GM21576 (cell line): ENCODE measurements around the gene KIF26B.

Experiments
- ATAC-seq: cut with Tn5 transposase; IDR thresholded peaks from one replicate; pipeline ENCODE4 v1.9.1; 2021; ENCODE audit warnings: mild to moderate bottlenecking, moderate library complexity; ENCODE audit not compliant: unreplicated experiment

KIF26B gene

DNA sequence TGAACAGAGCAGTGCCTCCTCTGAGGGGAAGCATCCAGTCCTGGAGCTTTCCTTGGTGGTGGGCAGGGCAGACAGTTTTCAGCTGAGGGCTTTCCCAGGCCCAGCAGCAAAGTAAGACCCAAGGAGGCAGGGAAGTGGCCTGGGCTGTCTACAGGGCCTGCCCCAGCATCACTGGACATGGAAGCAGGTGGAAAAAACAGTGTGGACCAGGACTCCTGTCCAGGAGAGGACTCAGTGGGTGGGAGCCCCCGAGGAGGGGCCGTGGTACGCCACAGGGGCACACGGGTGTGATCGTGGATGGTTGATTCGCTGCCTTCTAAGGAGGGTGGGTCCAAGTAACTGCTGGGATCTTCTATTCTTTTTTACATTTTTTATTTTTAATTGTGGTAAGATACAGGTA lies 387.6 kb downstream of the KIF26B start:
- ATAC-seq = no peak

DNA sequence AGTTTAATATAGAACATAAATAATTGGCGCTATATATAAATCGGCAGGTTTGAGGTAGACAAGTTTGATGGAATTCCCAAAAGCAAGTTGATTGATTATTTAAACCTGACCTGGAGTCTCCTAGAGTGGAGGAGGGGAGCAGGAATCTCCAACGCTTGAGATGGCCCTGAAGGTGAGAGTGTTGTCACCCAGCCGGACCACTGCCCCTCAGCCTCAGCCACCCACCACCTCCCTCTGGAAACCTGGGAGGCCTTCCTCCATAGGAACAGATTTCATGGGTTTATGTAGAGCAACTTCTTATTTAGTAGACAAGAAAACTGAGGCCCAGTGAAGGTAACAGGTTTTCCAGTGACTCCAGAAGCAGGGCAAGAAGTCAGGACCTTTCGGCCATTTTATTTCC lies 389.5 kb downstream of the KIF26B start:
- ATAC-seq = no peak

DNA sequence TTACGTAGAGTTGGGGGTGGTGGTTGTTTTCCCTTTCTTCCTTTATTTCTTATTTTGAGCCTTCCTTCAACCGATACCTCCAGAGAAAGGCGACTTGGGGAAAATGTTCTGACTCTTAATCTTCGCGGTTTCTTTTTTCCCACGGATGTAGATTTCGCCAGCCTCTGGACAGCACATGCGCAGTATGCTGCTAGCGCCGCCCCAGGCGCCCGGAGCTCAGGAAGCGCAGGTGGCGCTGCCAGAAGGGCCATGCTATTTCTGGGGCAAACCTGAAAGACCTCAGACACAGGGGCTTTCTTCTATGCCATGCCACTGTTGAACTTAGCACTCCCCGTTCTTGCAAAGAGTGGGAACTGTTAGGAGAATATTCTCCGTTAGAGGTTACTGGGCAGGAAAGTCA lies 392.1 kb downstream of the KIF26B start:
- no peak for ATAC-seq

DNA sequence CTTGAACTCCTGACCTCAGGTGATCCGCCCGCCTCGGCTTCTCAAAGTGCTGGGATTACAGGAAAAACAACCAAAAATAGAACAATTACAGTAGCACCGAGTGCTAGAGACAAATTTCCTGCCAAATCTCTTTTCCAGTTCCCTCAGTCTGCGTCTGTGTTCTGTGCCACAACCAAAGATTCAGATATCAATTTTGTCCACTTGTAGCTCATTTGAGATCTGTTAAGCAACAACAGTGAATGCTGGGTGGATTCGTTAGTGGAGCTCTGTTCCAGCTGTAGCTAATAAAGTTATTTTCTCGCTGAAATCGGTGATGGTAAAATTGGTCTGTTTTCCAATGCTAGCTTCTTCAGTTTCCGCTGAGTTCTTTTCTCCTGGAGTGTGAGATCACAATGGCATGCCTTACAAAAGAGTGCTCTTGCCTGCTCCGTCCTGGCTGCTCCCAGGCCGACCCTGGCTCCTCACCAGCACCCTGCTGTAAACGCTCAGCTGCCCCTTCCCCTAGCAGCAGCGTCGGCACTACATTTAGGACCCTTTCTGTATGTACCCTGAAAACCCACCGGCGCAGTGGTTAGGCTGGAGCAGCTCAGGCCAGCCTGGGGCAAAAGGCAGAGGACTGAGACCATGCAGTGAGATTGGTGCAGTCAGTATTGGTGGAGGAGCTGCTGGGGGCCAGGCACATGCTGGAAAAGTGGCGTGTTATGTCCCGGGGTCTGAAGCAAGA lies 395.4 kb downstream of the KIF26B start:
- no peak for ATAC-seq

DNA sequence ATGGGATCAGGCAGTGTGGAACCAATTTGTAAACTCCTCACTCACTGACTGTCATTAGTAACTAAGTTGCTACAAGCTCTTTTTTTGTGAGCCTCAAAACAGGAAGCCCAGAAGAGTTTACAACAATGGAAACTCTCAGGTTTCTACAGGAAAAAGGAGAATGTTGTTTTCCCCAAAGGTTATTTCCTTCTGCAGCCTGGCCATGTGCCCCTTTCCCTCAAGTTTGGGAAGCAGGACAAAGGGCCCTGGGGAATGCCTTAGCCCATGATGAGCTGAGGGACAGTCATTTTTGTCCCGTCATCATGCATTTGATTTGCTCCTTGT lies 395.9 kb downstream of the KIF26B start:
- ATAC-seq = no peak

DNA sequence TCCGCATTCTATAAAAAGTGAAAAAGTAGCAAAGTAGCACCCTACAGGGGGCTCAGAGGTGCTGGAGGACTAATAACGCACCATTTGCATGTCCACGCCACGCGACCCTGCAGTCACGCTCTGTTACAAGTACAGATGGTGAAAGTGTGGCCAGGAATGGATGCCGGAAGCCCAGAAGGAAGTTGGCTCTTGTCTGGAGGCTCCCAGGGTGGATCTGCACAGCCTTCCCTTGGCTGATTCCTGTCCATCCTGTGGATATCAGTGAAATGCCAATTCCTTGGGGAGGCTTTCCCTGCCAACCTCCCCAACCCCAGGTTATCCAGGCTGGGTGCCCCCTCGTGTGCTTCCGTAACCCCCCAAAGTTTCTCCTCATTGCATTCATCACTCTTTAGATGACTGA lies 396.8 kb downstream of the KIF26B start:
- ATAC-seq = no peak

DNA sequence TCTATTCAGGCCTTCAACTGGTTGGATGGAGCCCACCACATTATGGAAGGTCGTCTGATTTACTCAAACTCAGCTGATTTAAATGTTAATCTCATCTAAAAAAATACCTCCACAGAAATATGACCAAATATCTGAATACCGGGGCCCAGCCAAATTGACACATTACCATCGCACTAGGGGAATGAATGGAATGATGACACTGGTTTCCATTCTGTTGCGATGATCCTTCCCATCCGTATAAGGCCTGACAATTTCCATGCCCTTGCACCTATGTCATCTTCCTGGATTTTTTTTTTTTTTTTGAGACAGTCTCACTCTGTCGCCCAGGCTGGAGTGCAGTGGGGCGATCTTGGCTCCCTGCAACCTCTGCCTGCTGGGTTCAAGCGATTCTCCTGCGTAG lies 397.5 kb downstream of the KIF26B start:
- ATAC-seq = no peak

DNA sequence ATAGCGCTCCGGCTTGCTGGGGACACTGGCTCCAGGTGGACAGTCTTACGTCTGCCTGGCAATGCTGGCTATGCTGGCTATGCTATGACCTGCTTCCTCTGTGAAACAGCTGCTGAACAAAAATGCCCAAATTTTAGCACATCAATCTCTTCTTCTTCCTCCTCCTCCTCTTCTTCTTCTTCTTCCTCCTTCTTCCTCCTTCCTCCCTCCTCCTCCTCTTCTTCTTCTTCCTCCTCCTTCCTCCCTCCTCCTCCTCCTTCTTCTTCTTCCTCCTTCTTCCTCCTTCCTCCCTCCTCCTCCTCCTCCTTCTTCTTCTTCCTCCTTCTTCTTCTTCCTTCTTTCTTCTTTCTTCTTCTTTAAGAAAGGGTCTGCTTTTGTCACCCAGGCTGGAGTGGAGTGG lies 401.3 kb downstream of the KIF26B start:
- no peak for ATAC-seq

DNA sequence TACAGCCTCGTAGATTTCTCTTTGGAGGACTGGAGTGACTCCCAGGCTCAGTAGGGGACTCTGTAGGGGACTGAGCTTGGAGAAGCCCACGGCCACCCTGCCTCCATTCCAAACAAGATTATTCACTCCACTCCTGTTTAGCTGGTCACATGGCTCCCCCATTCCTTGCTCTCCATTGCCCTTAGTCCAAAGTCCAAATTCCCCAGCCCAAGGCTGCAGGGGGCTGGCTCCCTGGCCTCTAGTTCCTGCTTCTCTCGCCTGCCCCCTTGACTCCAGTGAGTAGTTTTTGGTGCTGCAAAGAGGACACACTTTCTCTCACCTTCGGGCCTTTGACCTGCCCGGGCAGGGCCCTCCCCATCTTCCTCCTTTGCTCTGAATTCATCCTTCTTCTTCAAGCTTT lies 403.3 kb downstream of the KIF26B start:
- no peak for ATAC-seq

DNA sequence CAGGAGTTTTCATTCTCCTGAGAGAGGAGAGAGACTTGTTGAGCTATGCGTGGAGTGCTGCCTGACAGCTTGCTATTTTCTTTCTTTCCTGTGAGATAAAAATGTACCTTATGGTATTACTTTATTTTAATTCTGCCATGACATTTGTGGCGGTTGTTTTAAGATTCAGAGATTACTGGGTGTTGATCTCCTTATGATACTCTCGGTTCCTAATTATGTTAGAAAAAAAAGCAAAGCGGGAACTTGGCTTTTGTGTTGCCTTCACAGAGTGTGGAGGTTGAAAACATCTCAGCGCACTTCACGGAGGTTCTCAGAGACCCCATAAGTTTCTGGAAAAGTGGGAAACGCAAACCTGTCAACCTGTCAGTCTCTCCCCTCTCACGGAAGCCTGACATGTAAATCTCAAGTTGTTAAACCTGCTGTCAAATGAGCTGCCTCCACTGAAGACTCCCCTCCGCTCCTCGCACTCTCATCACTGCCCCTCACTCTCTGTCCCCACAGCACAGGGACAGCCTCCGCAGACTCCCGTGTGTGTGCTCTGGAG lies 405.6 kb downstream of the KIF26B start:
- ATAC-seq = no peak

DNA sequence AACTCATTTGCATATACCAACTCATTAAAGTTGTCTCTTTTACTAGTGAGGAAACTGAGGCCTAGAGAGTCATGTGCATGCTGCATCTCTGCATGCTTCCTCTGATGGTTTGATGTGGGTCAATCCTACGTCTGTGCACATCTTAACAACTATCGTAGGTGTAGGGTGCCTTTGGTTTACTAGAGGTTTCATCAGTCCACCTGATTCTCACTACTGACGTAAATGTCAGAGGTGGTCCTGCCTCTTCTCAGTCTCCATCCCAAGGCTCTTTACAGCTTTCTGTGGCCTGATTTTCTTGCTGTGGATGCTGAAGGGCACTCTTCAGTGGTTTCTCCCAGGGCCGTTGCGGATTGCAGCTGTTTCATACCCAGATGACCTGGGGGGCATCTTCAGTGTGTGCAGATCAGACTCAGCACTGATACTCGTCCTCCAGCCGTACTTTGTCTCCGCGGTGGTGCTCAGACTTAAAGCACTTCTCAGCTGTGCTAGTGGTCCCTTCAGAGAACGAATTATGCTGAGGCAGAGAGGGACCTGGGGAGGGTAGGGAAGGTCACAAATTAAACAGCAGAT lies 407.0 kb downstream of the KIF26B start:
- no peak for ATAC-seq

DNA sequence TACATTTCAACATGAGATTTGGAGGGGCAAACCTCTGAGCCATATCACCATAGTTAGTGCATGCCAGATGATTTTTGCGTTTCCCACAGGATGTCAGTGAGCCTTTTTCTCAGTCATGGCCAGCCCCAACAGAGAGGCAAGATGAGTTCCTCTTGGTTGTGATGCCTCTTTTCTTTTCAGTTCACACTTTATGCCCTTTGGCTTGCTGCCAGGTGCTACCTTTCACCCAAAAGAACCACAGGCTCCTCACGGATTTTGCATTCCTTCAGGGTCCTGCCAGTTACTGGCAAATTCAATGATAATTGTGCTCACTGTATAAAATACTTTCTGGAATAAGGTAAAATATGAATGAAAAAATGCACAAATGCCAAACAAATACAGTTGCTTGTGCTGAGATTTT lies 411.3 kb downstream of the KIF26B start:
- ATAC-seq = no peak

DNA sequence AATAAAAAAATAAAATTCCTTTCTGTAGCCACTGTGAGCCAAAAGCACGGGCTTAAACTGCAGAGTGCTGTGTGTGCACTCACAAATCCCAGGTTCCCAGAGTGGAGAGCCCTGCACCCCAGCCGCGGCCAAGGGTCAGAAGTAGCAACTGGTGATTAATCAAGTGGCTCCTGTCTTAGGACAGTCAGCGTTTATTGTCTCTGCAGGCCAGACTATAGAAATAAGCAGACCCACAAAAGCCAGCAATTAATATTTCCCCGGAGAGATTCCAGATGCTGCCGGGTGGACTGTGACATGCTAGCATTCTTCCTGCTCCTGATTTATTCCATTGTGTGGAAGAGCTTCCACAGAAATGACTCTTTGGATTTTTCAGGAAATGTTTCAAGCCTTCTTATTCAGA lies 412.2 kb downstream of the KIF26B start:
- no peak for ATAC-seq

DNA sequence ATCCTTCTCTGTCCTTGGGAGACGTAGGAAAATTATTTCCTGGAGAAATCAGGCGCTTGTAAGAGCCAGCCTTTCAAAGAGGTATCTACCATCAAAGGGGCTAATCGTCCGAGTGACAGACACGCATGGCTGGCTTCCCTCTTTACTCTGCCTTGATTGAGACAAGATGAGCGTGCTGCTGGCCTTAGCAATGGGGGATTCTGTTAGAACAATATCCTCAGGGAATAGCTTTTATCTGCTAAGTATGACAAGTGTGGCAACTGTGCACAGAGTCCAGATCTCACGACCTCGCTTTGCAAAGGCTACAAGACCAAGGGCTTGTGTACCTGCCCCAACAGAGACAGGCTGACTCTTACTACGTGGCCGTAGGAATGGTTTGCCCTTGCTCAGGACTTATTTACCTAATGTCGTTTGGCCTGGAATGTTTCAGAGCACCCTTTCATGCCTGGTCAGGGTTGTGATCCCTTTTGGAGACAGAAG lies 417.1 kb downstream of the KIF26B start:
- no peak for ATAC-seq

DNA sequence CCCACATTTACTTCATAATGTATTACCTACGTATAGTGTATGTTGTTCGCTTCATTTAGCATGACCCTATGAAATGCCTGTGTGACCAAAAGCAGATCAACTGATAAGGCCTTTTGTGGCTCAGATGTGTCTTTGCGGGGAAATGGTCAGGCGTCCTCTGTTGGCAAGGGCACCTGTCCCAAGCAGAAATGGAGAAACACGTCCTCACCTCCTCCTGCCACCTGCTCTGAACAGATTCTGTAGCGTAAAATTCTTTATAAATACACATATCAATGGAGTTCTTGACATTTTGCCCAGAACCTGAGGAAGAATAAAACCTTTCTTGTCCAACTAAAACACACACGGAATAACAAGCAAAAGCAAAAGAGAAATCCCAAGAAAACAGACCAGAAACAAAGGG lies 417.9 kb downstream of the KIF26B start:
- no peak for ATAC-seq

DNA sequence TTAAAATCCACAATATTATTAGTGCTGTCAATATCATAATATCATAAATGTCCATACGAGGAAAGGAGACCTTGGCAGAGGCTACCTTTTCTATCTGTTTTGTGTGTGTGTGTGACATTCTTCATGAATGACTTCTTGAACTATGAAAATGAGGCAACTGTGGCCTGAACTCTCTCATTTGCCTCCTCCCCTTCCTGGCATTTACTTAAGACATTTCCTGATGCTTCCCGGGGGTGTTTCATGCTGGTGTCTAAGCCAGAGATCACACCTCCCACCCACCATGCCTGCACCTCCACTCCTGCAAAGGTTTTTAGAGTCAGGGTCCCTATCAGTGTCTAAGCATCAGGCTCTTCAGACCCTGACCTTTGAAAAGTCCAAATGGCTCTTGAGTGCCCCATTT lies 420.9 kb downstream of the KIF26B start:
- no peak for ATAC-seq

DNA sequence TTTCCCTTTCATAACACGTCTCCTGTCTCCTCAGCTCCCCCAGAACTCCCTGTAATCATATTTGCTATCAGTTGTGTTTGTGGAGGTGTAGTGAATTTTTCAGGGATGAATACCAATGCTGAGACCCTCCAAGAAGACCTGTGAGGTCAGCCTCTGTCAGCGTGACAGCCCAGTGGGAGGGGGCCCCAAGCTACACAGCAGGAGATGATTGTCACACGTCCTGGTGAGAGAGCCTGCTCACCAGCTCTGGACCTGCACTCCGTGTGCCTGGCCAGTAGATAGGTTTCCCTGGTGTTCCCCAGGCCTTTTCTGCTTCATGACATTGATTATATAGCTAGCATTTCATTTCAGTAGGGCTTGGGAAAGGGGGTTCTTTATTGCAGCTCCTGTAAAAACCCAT lies 421.5 kb downstream of the KIF26B start:
- ATAC-seq = no peak

DNA sequence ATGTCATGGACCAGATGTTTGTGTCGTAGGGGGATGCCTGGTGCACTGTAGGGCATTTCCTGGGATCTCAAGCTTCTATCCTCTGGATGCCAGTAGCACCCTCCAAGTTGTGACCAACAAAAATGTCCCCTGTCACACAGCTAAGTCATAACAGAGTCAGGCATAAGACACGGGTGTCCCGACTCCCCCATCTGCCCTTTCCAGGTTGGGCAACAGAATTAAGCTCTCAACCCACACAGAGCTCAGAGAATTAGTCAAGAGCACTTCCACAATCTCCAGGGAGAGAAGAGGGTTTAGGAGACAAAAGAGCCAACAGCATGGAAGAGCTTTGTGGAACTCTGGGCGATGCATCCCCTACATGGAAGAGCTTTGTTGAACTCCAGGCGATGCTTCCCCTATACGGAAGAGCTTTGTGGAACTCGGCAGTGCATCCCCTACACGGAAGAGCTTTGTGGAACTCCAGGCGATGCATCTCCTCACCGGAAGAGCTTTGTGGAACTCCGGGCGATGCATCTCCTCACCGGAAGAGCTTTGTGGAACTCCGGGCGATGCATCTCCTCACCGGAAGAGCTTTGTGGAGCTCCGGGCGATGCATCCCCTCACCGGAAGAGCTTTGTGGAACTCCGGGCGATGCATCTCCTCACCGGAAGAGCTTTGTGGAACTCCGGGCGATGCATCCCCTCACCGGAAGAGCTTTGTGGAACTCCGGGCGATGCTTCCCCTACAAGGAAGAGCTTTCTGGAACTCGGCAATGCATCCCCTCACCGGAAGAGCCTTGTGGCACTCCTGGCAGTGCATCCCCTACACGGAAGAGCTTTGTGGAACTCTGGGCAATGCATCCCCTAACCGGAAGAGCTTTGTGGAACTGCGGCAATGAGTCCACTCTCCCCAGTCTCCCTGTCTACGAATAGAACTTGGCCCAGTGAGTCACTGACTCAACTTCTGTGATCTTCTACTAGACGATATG lies 422.7 kb downstream of the KIF26B start:
- no peak for ATAC-seq

DNA sequence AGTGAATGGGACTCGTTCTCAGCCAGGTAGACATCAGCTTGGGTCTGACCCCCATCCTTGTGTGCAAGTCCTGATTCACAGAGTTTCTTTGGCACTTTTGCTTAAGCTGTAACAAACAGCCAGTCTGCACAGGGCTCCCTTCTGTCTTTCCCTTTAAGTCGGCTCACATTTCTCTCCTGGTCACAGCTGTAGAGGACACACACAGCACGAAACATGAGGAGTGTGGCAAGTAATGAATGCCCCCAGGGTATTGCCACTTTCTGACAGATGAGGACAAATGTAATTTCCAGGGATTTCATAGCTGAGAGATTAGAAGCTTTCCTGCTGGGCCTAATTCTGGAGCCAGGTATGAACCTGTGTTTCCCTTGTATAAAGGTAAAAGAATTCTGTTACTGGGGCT lies 423.5 kb downstream of the KIF26B start:
- ATAC-seq = no peak

DNA sequence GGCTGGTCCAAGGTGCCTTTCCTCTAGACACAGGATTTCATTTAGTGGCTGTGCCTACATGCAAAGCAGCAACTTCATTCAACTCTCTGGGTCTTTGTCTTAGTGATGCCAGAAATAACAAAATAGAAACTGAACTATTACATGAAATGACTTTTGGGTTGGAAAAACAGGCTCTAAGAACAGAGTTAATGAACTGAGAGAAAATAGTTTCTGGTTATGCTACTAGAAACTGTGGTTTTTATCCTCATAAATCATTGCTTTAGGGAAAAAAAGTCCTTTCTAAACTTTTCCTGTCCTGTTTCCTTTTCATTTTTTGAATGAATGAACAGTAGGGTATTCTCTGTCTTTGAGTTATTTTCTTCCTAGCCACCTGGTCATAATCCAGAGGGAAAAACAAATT lies 424.0 kb downstream of the KIF26B start:
- no peak for ATAC-seq

DNA sequence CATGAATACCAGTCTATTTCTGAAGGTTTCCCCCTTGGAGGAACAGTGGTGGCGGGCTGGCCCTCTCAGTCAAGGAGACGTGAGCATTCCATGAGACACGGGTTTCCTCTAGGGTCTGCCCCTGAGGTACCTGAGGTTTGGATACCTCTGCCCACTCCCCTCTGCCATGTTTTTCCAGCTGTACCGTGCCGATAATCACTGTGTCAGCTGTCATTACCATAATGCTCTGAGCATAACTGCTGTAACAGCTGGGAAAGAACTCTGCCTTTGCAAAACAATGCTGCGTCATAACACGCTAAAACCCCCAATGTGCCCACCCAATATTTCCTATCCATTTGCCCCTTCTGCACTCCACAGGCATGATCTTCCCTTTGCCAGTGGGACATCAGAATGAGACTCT lies 425.1 kb downstream of the KIF26B start:
- no peak for ATAC-seq

DNA sequence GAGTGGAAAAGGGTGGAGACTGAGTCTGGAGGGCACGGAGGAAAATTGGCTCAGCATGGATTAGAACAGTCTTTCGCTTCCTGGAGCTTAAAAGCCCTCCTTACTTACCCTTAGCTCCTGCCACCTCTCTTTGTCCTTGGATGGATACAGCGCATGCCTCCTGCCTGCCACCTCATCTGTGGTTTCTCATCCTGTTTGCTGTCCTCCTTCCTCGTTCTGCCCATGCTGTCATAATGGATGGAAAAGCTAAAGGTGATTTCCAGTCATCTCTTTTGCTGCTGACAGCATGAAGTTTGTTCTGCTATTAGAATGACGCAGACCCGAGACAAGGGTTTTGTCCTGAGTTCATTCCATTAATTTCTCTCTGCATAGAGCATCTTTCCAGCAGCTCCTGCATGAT lies 425.9 kb downstream of the KIF26B start:
- no peak for ATAC-seq
